Keratinocyte (primary cell): ENCODE measurements around the gene LSM11. TPM values are rescaled to one million over a fixed set of nuclear protein-coding genes. Genes with fewer than 3 reads are reported as not detected.

Experiments used
- DNase-seq: peaks from one replicate; pipeline ENCODE4 v3.0.0-alpha.2; 2011; ENCODE audit warnings: low read depth, missing footprints, low spot score
- FAIRE-seq: peaks from 2 replicates; lab custom pipeline; 2011; peaks lifted over from hg19 to GRCh38; lab: Jason Lieb, UNC
- H2AFZ ChIP-seq: 2 replicates; pipeline ENCODE4 v1.6.0; 2012; ENCODE audit warnings: low read length, control low read depth, inconsistent platforms; ENCODE audit not compliant: control insufficient read depth
- H3K27ac ChIP-seq: 2 replicates; pipeline ENCODE4 v1.5.1; 2011; ENCODE audit warnings: low read length; ENCODE audit not compliant: control insufficient read depth, insufficient read depth
- H3K27me3 ChIP-seq: 3 replicates; pipeline ENCODE4 v1.6.0; 2011; ENCODE audit warnings: low read length; ENCODE audit not compliant: control insufficient read depth, insufficient read depth; ENCODE audit errors: extremely low read depth
- H3K36me3 ChIP-seq, 2 experiments: 2 replicates in 1 of 2; 3 replicates in 1 of 2; pipeline ENCODE4 v1.5.1; 2011; ENCODE audit warnings: low read length in 2 of 2, mild to moderate bottlenecking in 1 of 2; ENCODE audit not compliant: control insufficient read depth in 2 of 2, insufficient read depth in 2 of 2; ENCODE audit errors: extremely low read depth in 1 of 2
- H3K4me1 ChIP-seq: 3 replicates; pipeline ENCODE4 v1.5.1; 2011; ENCODE audit warnings: low read length; ENCODE audit not compliant: control insufficient read depth, insufficient read depth; ENCODE audit errors: extremely low read depth
- H3K4me2 ChIP-seq: 3 replicates; pipeline ENCODE4 v1.6.0; 2011; ENCODE audit warnings: low read depth, low read length; ENCODE audit not compliant: control insufficient read depth, insufficient read depth; ENCODE audit errors: extremely low read depth
- H3K4me3 ChIP-seq, 3 experiments: fragments of 200-600 bp in 1 of 3; sonication (generic) in 1 of 3; 2 replicates in 2 of 3; 3 replicates in 1 of 3; pipeline ENCODE4 v1.5.1; 2011 to 2016; ENCODE audit warnings: low read length in 3 of 3, mild to moderate bottlenecking in 3 of 3, control low read depth in 2 of 3, inconsistent platforms in 1 of 3, low read depth in 1 of 3, mixed read lengths in 1 of 3, mixed run types in 1 of 3, moderate library complexity in 1 of 3; ENCODE audit not compliant: control insufficient read depth in 2 of 3, insufficient read depth in 2 of 3; ENCODE audit errors: extremely low read depth in 1 of 3
- H3K79me2 ChIP-seq: 2 replicates; pipeline ENCODE4 v1.6.0; 2012; ENCODE audit warnings: low read length; ENCODE audit not compliant: control insufficient read depth, insufficient read depth
- H3K9ac ChIP-seq: 3 replicates; pipeline ENCODE4 v1.6.0; 2011; ENCODE audit warnings: low read length; ENCODE audit not compliant: control insufficient read depth, insufficient read depth; ENCODE audit errors: extremely low read depth
- H3K9me1 ChIP-seq: 3 replicates; pipeline ENCODE4 v1.6.0; 2011; ENCODE audit warnings: low read length; ENCODE audit not compliant: control insufficient read depth, insufficient read depth; ENCODE audit errors: extremely low read depth
- H3K9me3 ChIP-seq: 2 replicates; pipeline ENCODE4 v1.5.1; 2012; ENCODE audit warnings: low read depth, low read length; ENCODE audit not compliant: control insufficient read depth
- H4K20me1 ChIP-seq: 3 replicates; pipeline ENCODE4 v1.6.0; 2011; ENCODE audit warnings: low read length; ENCODE audit not compliant: control insufficient read depth, insufficient read depth; ENCODE audit errors: extremely low read depth
- CTCF ChIP-seq, 3 experiments: IDR thresholded peaks in 1 of 3; conservative IDR thresholded peaks in 1 of 3; optimal IDR thresholded peaks in 1 of 3; 2 replicates in 2 of 3; 3 replicates in 1 of 3; pipeline versions ENCODE3 to v1.5.1; 2011; ENCODE audit warnings: low read length in 3 of 3, mild to moderate bottlenecking in 3 of 3, moderate library complexity in 2 of 3, control low read depth in 1 of 3, inconsistent platforms in 1 of 3; ENCODE audit not compliant: insufficient read depth in 2 of 3; ENCODE audit errors: extremely low read depth in 1 of 3
- EZH2 ChIP-seq: IDR thresholded peaks from one replicate; pipeline ENCODE4 v1.6.1; 2012; ENCODE audit warnings: inconsistent platforms, mild to moderate bottlenecking, low read length, moderate library complexity
- dilution Hi-C: fragments of 300-500 bp; cut with MboI; formaldehyde crosslinking; loops from one replicate; pipeline ENCODE4 v1.7.0; 2020; ENCODE audit warnings: low sequenced_read_pairs; ENCODE audit not compliant: extremely low pct_ligation_motif_present
- polyA plus RNA-seq, 5 experiments: library from polyadenylated mRNA; depleted of rRNA in 3 of 5; stranded (reverse) in 3 of 5; stranded (forward) in 1 of 5; unstranded in 1 of 5; fragments of >200 nt; gene quantifications; 1 replicate in 1 of 5; 2 replicates in 3 of 5; 3 replicates in 1 of 5; pipeline versions ENCODE4 v1.2.1 to v1.2.3, GENCODE V29; 2011 to 2012; ENCODE audit warnings: missing spikeins in 2 of 5, low read depth in 1 of 5, low replicate concordance in 1 of 5

LSM11 gene
- polyA plus RNA-seq, 1 donor (not counting 4 experiments of a cell fraction or from before 2014, with no cell fraction given) = 2.7 TPM

- Histone ChIP-seq H3K4me1 (no peaks in the 10 kb centered on the region), H3K36me3 (no peaks in the 10 kb centered on the region), H4K20me1 (no peaks in the 10 kb centered on the region), H3K4me2 (no peak overlapping the region), H3K9ac (no peak overlapping the region), H3K79me2 (no peaks in the 10 kb centered on the region), H3K9me1 (no peaks in the 10 kb centered on the region), H3K4me3 (no peak overlapping the region), H3K9me3 (no peaks in the 10 kb centered on the region), H2AFZ (no peak overlapping the region), H3K27ac (no peak overlapping the region), H3K27me3 (no peaks in the 10 kb centered on the region)
- TF ChIP-seq EZH2 (no peak), CTCF (optimal IDR thresholded peaks at IDR 0.05 in 1 of 3, IDR thresholded peaks at IDR 0.05 in 1 of 3, conservative IDR thresholded peaks at IDR 0.05 in 1 of 3; ENCODE audit: extremely low read depth in 1 of 3, insufficient read depth in 2 of 3, low read length in 3 of 3) (no peak)
- no peak for DNase-seq
- dilution Hi-C loops = no loop called here
- FAIRE-seq = no peak
Observed at GRCh38 chr5:157778121-157778805, 34.8 kb downstream of the LSM11 start.

- Histone ChIP-seq H3K79me2 (no peaks in the 10 kb centered on the region), H3K4me3 (no peak overlapping the region), H3K36me3 (no peaks in the 10 kb centered on the region), H3K27ac (no peak overlapping the region), H2AFZ (no peak overlapping the region), H4K20me1 (no peaks in the 10 kb centered on the region), H3K4me1 (no peaks in the 10 kb centered on the region), H3K27me3 (no peaks in the 10 kb centered on the region), H3K9me1 (no peaks in the 10 kb centered on the region), H3K4me2 (no peak overlapping the region), H3K9ac (no peak overlapping the region), H3K9me3 (no peaks in the 10 kb centered on the region)
- dilution Hi-C loops = no loop called here
- TF ChIP-seq CTCF (optimal IDR thresholded peaks at IDR 0.05 in 1 of 3, IDR thresholded peaks at IDR 0.05 in 1 of 3, conservative IDR thresholded peaks at IDR 0.05 in 1 of 3; ENCODE audit: extremely low read depth in 1 of 3, insufficient read depth in 2 of 3, low read length in 3 of 3) (no peak), EZH2 (no peak)
- DNase-seq (no peak), FAIRE-seq (no peak)
Observed at GRCh38 chr5:157779221-157779620, 35.7 kb downstream of the LSM11 start.
